Heart left ventricle (tissue), 16 donors: Measurements from ENCODE around the gene NWD2. TPM values are rescaled to one million over a fixed set of nuclear protein-coding genes. Genes with fewer than 3 reads are reported as not detected.
"Not testable (repeated sequence)": the region's sequence is repeated elsewhere in the genome, so short reads cannot be mapped to it uniquely, and the experiment has no call there.

Experiments used
- ATAC-seq, 4 donors: fragments of 200-7000 bp; cut with Tn5 transposase; one replicate each; pipeline ENCODE4 v1.9.1; 2020 to 2022; ENCODE audit warnings: moderate library complexity in 4 of 4, mild to moderate bottlenecking in 3 of 4, moderate number of reproducible peaks in 1 of 4
- DNase-seq, 5 donors: peaks; one replicate each; pipeline ENCODE4 v3.0.0-alpha.2; 2020
- H3K27ac ChIP-seq, 12 donors: fragments of 200-600 bp; sonication (generic) in 4 of 12; one replicate each; pipeline versions ENCODE4 v1.5.0 to v1.8.0; 2016 to 2022; ENCODE audit warnings: mild to moderate bottlenecking in 2 of 12
- H3K27me3 ChIP-seq, 9 donors: fragments of 200-600 bp; sonication (generic) in 2 of 9; one replicate each; pipeline versions ENCODE4 v1.5.1 to v1.8.0; 2016 to 2022; ENCODE audit warnings: mild to moderate bottlenecking in 3 of 9
- H3K36me3 ChIP-seq, 9 donors: fragments of 200-600 bp; sonication (generic) in 2 of 9; one replicate each; pipeline versions ENCODE4 v1.5.0 to v1.8.0; 2018 to 2022; ENCODE audit warnings: mild to moderate bottlenecking in 2 of 9
- H3K4me1 ChIP-seq, 12 donors: fragments of 200-600 bp; sonication (generic) in 4 of 12; one replicate each; pipeline versions ENCODE4 v1.5.0 to v1.8.0; 2016 to 2022; ENCODE audit warnings: mild to moderate bottlenecking in 3 of 12
- H3K4me3 ChIP-seq, 12 donors: fragments of 200-600 bp; sonication (generic) in 4 of 12; one replicate each; pipeline versions ENCODE4 v1.5.0 to v1.8.0; 2017 to 2022; ENCODE audit warnings: mild to moderate bottlenecking in 9 of 12, moderate library complexity in 4 of 12
- H3K9me3 ChIP-seq, 12 donors: fragments of 200-600 bp; sonication (generic) in 4 of 12; one replicate each; pipeline versions ENCODE4 v1.5.0 to v1.8.0; 2016 to 2022; ENCODE audit warnings: mild to moderate bottlenecking in 1 of 12
- POLR2A ChIP-seq, 2 donors: fragments of 450-650 bp; IDR thresholded peaks; one replicate each; pipeline ENCODE4 v1.6.1; 2017; ENCODE audit warnings: antibody characterized with exemption in 2 of 2, mild to moderate bottlenecking in 2 of 2, moderate library complexity in 2 of 2
- WGBS, 4 donors: extraction: QIAGEN DNeasy Blood & Tissue Kit in 2 of 4; methylation state at CpG; one replicate each; pipeline versions ENCODE4 v1.1.5 to v1.1.7; 2013 to 2018; 5-methylcytosine and 5-hydroxymethylcytosine counted together
- intact Hi-C, 10 donors: fragments of 100-400 bp; cut with DNase I; formaldehyde crosslinking; loops; one replicate each; pipeline versions ENCODE4 v1.11.1 to v1.14.2; 2022
- microRNA-seq, 4 donors: library from miRNA; unstranded; fragments of <30 nt; microRNA quantifications; one replicate each; pipeline versions ENCODE4 to v1.2.0, GENCODE V29; 2017 to 2020
- polyA plus RNA-seq, 2 donors: library from polyadenylated mRNA; stranded (reverse); fragments of 200-250 nt; gene quantifications; one replicate each; pipeline ENCODE4 v1.2.3, GENCODE V29; 2013
- total RNA-seq, 9 donors: library from RNA; depleted of rRNA in 2 of 9; stranded (reverse); fragments of >200 nt in 2 of 9; fragmentation: NEBNext Ultra II Directional in 3 of 9; extraction: Animal tissue kit (Norgen Biotek cat#: 25700) in 3 of 9; gene quantifications; one replicate each; pipeline versions ENCODE4 v1.1.0 to v1.2.4, GENCODE V29; 2016 to 2023
- TF ChIP-seq, protein P1 (sequence below), 12 donors: fragments of 200-600 bp; sonication (generic) in 4 of 12; IDR thresholded peaks; one replicate each; pipeline versions ENCODE4 v1.5.0 to v1.8.0; 2018 to 2022; ENCODE audit warnings: antibody characterized with exemption in 12 of 12, mild to moderate bottlenecking in 5 of 12
- donor health status: ischemic (EF 13 %, LVEDD 7.1; RV severe dilation, severe dysfunction).
- donor health status: healthy with polysubstance abuse.
- donor health status: DM: no; HTN: yes; CAD: no.
- donor health status: DM: no; HTN: no; CAD: no.
- donor health status: ischemic (EF 25% LVEDD 6.9; RV normal size, moderate dysfunction).
- donor health status: ischemic (EF 25% LVEDD 5.7; RV mildly dilated, moderate dysfunction).
- donor health status: healthy.
- donor health status: DM: yes; HTN: yes; CAD: no.
- donor health status: ischemic (EF 35%, LVEDD 5.7; RV mildly dilated, moderate dysfunction).
- donor health status: nonischemic (EF 11% LVEDD 7.7; RV severe dilation, severe dysfunction).
- donor health status: DM: yes; HTN: yes; CAD: no.
- donor health status: PGD.
- donor health status: ischemic (EF 29% LVEDD 5.4; RV normal size, mild dysfunction).
- donor health status: nonischemic (EF 23%, LVEDD 6.1; RV moderate dilation, normal function).

NWD2 gene
- total and polyA plus RNA-seq, 11 donors, result under 0.01 to 0.16 (median 0.05) TPM; not detected in 5

DNA sequence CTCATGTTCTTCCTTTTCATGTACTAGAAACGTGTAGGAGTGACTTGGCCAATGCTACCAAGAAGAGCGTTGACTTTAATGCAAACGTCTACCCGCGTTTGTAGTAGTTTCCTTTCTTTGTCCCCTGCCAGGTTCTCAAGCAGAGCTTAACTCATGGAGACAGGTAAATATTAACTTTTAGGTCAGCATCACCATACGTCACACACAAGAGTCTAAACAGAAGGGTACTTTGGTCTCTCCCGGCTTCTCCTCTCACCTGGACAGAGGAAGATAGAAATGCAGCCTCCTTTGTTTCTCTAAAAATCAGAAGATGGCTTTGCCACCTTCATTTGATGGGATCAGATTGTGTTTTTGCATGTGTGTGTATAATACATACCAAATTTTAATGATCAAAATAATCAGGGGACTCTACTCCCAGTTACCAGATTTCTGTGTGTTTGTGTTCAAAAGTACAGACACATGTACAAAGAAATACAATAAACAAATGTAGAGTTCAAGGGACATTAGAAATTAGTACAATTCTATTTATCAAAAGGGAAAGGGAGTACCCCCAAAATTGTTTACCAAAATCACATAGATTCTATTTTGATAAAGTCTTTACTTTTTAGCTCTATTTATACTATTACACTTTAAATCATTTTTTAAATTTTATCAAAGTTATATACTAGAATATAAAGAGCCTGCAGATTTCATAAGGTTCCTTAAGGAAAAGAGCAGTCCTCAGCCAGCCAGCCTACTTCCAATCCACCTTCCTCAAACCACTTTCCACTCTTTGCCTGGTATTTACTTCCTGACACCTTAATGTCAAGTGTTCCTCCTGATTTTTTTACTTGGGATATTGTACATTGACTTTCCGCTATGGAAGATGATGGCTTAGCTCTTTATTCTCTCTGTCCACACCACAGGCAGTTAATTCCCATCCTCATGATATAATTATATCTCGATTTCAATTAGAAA is 246.1 kb downstream of the NWD2 start:
- ATAC-seq, result no peak
- Histone ChIP-seq H3K27ac (no peak overlapping the region), H3K4me1 (no peaks in the 10 kb centered on the region), H3K4me3 (no peak overlapping the region), H3K36me3 (no peaks in the 10 kb centered on the region), H3K27me3 (no peaks in the 10 kb centered on the region), H3K9me3 (peaks cover 0 to 6% (median 0%) of the 10 kb centered on the region in 12 donors)
- no peak for DNase-seq
- no peak for TF ChIP-seq POLR2A (IDR thresholded peaks at IDR 0.05)
- TF ChIP-seq, protein P1, sequence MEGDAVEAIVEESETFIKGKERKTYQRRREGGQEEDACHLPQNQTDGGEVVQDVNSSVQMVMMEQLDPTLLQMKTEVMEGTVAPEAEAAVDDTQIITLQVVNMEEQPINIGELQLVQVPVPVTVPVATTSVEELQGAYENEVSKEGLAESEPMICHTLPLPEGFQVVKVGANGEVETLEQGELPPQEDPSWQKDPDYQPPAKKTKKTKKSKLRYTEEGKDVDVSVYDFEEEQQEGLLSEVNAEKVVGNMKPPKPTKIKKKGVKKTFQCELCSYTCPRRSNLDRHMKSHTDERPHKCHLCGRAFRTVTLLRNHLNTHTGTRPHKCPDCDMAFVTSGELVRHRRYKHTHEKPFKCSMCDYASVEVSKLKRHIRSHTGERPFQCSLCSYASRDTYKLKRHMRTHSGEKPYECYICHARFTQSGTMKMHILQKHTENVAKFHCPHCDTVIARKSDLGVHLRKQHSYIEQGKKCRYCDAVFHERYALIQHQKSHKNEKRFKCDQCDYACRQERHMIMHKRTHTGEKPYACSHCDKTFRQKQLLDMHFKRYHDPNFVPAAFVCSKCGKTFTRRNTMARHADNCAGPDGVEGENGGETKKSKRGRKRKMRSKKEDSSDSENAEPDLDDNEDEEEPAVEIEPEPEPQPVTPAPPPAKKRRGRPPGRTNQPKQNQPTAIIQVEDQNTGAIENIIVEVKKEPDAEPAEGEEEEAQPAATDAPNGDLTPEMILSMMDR (IDR thresholded peaks at IDR 0.05), result no peak
- intact Hi-C loops, result no loop called here
- WGBS, 4 donors, result 82 to 85% (median 83%) methylated on average over 9 of the region's 9 CpGs

DNA sequence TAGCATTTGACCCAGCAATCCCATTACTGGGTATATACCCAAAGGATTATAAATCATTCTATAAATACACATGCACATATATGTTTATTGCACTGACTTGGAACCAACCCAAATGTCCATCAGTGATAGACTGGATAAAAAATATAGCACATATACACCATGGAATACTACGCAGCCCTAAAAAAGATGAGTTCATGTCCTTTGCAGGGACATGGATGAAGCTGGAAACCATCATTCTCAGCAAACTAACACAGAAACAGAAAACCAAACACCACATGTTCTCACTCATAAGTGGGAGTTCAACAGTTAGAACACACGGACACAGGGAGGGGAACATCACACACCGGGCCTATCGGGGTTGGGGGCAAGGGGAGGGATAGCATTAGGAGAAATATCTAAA is 250.8 kb downstream of the NWD2 start:
- intact Hi-C loops, H3K4me3 ChIP-seq, H3K27me3 ChIP-seq, DNase-seq, H3K27ac ChIP-seq, ATAC-seq, H3K36me3 ChIP-seq, H3K4me1 ChIP-seq: not testable (repeated sequence)
- peaks cover 0 to 32% (median 0%) of the 10 kb centered on the region in 12 donors for H3K9me3 ChIP-seq
- WGBS, 4 donors, result 93 to 96% (median 94%) methylated on average over 4 of the region's 4 CpGs

Small RNA genes lying within 50 kb of the gene (microRNA-seq; reads per million reads assigned to microRNA genes)
- gene MIR4801, result 0 reads per million in 4 donors
